CD4-positive, alpha-beta T cell treated with Interleukin-10 for 1 hour (primary cell): ENCODE data around the gene VIP.
"Not testable (repeated sequence)": the region's sequence is repeated elsewhere in the genome, so short reads cannot be mapped to it uniquely, and the experiment has no call there.

Experiments used
- DNase-seq: peaks from one replicate; pipeline ENCODE4 v3.0.0-alpha.2; 2020

The VIP gene

GRCh38 chr6:152750694-152751093 is at the start of gene VIP:
TSS of gene VIP (plus strand) at chr6:152750797. CDS start at chr6:152752178, 1,381 bp downstream.
- DNase-seq: no peak

- DNase-seq: no peak
Measured at GRCh38 chr6:152701081-152701862, 49.3 kb upstream of the VIP start.

- DNase-seq: no peak
Measured at GRCh38 chr6:152701863-152702401, 48.7 kb upstream of the VIP start.

- not testable (repeated sequence) for DNase-seq
Measured at GRCh38 chr6:152703750-152704149, 46.8 kb upstream of the VIP start.

GRCh38 chr6:152705327-152705726 is 45.3 kb upstream of the VIP start:
- DNase-seq: no peak

GRCh38 chr6:152716322-152716721 is 34.3 kb upstream of the VIP start:
- DNase-seq: no peak

- no peak for DNase-seq
Measured at GRCh38 chr6:152720974-152721373, 29.6 kb upstream of the VIP start.

- no peak for DNase-seq
Measured at GRCh38 chr6:152721956-152722355, 28.6 kb upstream of the VIP start.

- DNase-seq: no peak
Measured at GRCh38 chr6:152723398-152723797, 27.2 kb upstream of the VIP start.

GRCh38 chr6:152726313-152726712 is 24.3 kb upstream of the VIP start:
- no peak for DNase-seq

GRCh38 chr6:152727507-152727906 is 23.1 kb upstream of the VIP start:
- DNase-seq: no peak

GRCh38 chr6:152734630-152735029 is 16.0 kb upstream of the VIP start:
- no peak for DNase-seq

GRCh38 chr6:152736687-152737273 is 13.8 kb upstream of the VIP start:
- DNase-seq: no peak

- DNase-seq: no peak
Measured at GRCh38 chr6:152745509-152746171, 5.0 kb upstream of the VIP start.

GRCh38 chr6:152746172-152746553 is 4.4 kb upstream of the VIP start:
- no peak for DNase-seq

- DNase-seq: no peak
Measured at GRCh38 chr6:152748843-152749242, 1.8 kb upstream of the VIP start.

GRCh38 chr6:152749336-152749735 is 1.3 kb upstream of the VIP start:
- DNase-seq: no peak

GRCh38 chr6:152765331-152765730 is 14.7 kb downstream of the VIP start:
- no peak for DNase-seq

- no peak for DNase-seq
Measured at GRCh38 chr6:152769159-152769558, 18.6 kb downstream of the VIP start.

- no peak for DNase-seq
Measured at GRCh38 chr6:152769993-152770392, 19.4 kb downstream of the VIP start.

GRCh38 chr6:152771061-152771687 is 20.6 kb downstream of the VIP start:
- no peak for DNase-seq

- DNase-seq: no peak
Measured at GRCh38 chr6:152775428-152775827, 24.8 kb downstream of the VIP start.

GRCh38 chr6:152776833-152777232 is 26.2 kb downstream of the VIP start:
- DNase-seq: no peak
